Breast epithelium (tissue), 3 donors: ENCODE measurements around the gene IGLL1.
A peak's percentile ranks its signal among the peaks of the same experiment; 100 is the strongest.

Experiments used
- POLR2A ChIP-seq: fragments of 450-650 bp; IDR thresholded peaks from one replicate; pipeline ENCODE4 v1.6.1; 2016; ENCODE audit warnings: antibody characterized with exemption, mild to moderate bottlenecking, moderate library complexity
- TF ChIP-seq, protein P1 (sequence below), 3 donors: fragments of 450-650 bp; IDR thresholded peaks; one replicate each; pipeline ENCODE4 v1.5.1; 2016 to 2017; ENCODE audit warnings: antibody characterized with exemption in 3 of 3, mild to moderate bottlenecking in 3 of 3, moderate library complexity in 3 of 3

DNA sequence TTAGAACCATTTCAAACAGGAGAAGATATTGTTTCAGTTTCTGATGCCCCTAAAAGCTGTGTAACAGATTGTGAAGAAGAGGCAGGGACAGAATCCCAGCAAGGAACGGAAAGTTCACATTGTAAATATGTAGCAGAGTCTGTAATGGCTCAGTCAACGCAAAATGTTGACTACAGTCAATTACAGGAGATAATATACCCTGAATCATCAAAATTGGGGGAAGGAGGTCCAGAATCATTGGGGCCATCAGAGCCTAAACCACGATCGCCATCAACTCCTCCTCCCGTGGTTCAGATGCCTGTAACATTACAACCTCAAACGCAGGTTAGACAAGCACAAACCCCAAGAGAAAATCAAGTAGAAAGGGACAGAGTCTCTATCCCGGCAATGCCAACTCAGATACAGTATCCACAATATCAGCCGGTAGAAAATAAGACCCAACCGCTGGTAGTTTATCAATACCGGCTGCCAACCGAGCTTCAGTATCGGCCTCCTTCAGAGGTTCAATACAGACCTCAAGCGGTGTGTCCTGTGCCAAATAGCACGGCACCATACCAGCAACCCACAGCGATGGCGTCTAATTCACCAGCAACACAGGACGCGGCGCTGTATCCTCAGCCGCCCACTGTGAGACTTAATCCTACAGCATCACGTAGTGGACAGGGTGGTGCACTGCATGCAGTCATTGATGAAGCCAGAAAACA, 40.8 kb downstream of the IGLL1 start:
- TF ChIP-seq POLR2A: no peak
- TF ChIP-seq, protein P1, sequence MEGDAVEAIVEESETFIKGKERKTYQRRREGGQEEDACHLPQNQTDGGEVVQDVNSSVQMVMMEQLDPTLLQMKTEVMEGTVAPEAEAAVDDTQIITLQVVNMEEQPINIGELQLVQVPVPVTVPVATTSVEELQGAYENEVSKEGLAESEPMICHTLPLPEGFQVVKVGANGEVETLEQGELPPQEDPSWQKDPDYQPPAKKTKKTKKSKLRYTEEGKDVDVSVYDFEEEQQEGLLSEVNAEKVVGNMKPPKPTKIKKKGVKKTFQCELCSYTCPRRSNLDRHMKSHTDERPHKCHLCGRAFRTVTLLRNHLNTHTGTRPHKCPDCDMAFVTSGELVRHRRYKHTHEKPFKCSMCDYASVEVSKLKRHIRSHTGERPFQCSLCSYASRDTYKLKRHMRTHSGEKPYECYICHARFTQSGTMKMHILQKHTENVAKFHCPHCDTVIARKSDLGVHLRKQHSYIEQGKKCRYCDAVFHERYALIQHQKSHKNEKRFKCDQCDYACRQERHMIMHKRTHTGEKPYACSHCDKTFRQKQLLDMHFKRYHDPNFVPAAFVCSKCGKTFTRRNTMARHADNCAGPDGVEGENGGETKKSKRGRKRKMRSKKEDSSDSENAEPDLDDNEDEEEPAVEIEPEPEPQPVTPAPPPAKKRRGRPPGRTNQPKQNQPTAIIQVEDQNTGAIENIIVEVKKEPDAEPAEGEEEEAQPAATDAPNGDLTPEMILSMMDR (IDR thresholded peaks at IDR 0.05): peak; percentile 94 to 97 (median 96)
